Keratinocyte (primary cell): ENCODE measurements around the gene RNF144B.

Experiments
- CTCF ChIP-seq, 3 experiments: IDR thresholded peaks in 1 of 3; conservative IDR thresholded peaks in 1 of 3; optimal IDR thresholded peaks in 1 of 3; 2 replicates in 2 of 3; 3 replicates in 1 of 3; pipeline versions ENCODE3 to v1.5.1; 2011; ENCODE audit warnings: low read length in 3 of 3, mild to moderate bottlenecking in 3 of 3, moderate library complexity in 2 of 3, control low read depth in 1 of 3, inconsistent platforms in 1 of 3; ENCODE audit not compliant: insufficient read depth in 2 of 3; ENCODE audit errors: extremely low read depth in 1 of 3
- EZH2 ChIP-seq: IDR thresholded peaks from one replicate; pipeline ENCODE4 v1.6.1; 2012; ENCODE audit warnings: inconsistent platforms, mild to moderate bottlenecking, low read length, moderate library complexity

- no peak for TF ChIP-seq CTCF (optimal IDR thresholded peaks at IDR 0.05 in 1 of 3, IDR thresholded peaks at IDR 0.05 in 1 of 3, conservative IDR thresholded peaks at IDR 0.05 in 1 of 3; ENCODE audit: extremely low read depth in 1 of 3, insufficient read depth in 2 of 3, low read length in 3 of 3)
- no peak for TF ChIP-seq EZH2
Observed at GRCh38 chr6:18477301-18477941, 90.3 kb downstream of the RNF144B start.
